Sciatic nerve (tissue), 2 donors: ENCODE results near the gene HSPA6. TPM values are rescaled to one million over a fixed set of nuclear protein-coding genes. Genes with fewer than 3 reads are reported as not detected.
"Not testable (repeated sequence)": the region's sequence is repeated elsewhere in the genome, so short reads cannot be mapped to it uniquely, and the experiment has no call there.

Source experiments
- ATAC-seq: fragments of 200-7000 bp; cut with Tn5 transposase; one replicate; pipeline ENCODE4 v1.9.1; 2020; ENCODE audit warnings: mild to moderate bottlenecking, moderate library complexity
- DNase-seq: peaks from one replicate; pipeline ENCODE4 v3.0.0-alpha.2; 2020; ENCODE audit warnings: low spot score
- intact Hi-C: fragments of 100-400 bp; cut with DNase I; formaldehyde crosslinking; loops from one replicate; pipeline ENCODE4 v1.14.2; 2022
- total RNA-seq: library from RNA; stranded (reverse); fragmentation: NEBNext Ultra II Directional; extraction: Animal tissue kit (Norgen Biotek cat#: 25700); gene quantifications from one replicate; pipeline ENCODE4 v1.2.1, GENCODE V29; 2021
- donor health status: DM: no; HTN: no; CAD: no.
- donor health status: DM: no; HTN: no; CAD: no.

The HSPA6 gene
- total RNA-seq, 1 donor from 2014 or later = 13.4 TPM

GRCh38 chr1:161530671-161531641, 6.6 kb downstream of the HSPA6 start:
- ATAC-seq (peak; percentile 91), DNase-seq (peak; percentile 91)
- intact Hi-C loops = not testable (repeated sequence)

GRCh38 chr1:161531986-161532643, 7.8 kb downstream of the HSPA6 start:
- no peak for DNase-seq
- intact Hi-C loops = no loop called here
- no peak for ATAC-seq

GRCh38 chr1:161532644-161533567, 8.6 kb downstream of the HSPA6 start:
- peak; percentile 44 for ATAC-seq
- DNase-seq, intact Hi-C loops: not testable (repeated sequence)

GRCh38 chr1:161537068-161537669, 12.8 kb downstream of the HSPA6 start:
- DNase-seq, ATAC-seq, intact Hi-C loops: not testable (repeated sequence)

GRCh38 chr1:161538925-161539479, 14.7 kb downstream of the HSPA6 start:
- DNase-seq, intact Hi-C loops, ATAC-seq: not testable (repeated sequence)

GRCh38 chr1:161539731-161540569, 15.6 kb downstream of the HSPA6 start:
- intact Hi-C loops = not testable (repeated sequence)
- DNase-seq = peak; percentile 88
- peak; percentile 77 for ATAC-seq

GRCh38 chr1:161540570-161540960, 16.2 kb downstream of the HSPA6 start:
- peak; percentile 46 for ATAC-seq
- DNase-seq, intact Hi-C loops: not testable (repeated sequence)

- intact Hi-C loops, DNase-seq, ATAC-seq: not testable (repeated sequence)
Observed at GRCh38 chr1:161542091-161542559, 17.8 kb downstream of the HSPA6 start.

- intact Hi-C loops, ATAC-seq: not testable (repeated sequence)
Observed at GRCh38 chr1:161543125-161543524, 18.8 kb downstream of the HSPA6 start.

GRCh38 chr1:161545005-161545731, 20.8 kb downstream of the HSPA6 start:
- intact Hi-C loops, DNase-seq, ATAC-seq: not testable (repeated sequence)

More at GRCh38 chr1:161543125-161543524, 18.8 kb downstream of the HSPA6 start:
- DNase-seq = not testable (repeated sequence)

GRCh38 chr1:161547995-161548741, 23.8 kb downstream of the HSPA6 start:
- intact Hi-C loops = not testable (repeated sequence)

GRCh38 chr1:161548749-161549406, 24.5 kb downstream of the HSPA6 start:
- intact Hi-C loops, DNase-seq: not testable (repeated sequence)
- ATAC-seq = peak; percentile 57

More at GRCh38 chr1:161547995-161548741, 23.8 kb downstream of the HSPA6 start:
- not testable (repeated sequence) for ATAC-seq, DNase-seq

GRCh38 chr1:161549652-161550051, 25.3 kb downstream of the HSPA6 start, which contains the start of gene FCGR3A:
TSS of gene FCGR3A (minus strand) at chr1:161549818. CDS start at chr1:161549736, 82 bp downstream.
- ATAC-seq = no peak
- intact Hi-C loops = no loop called here
- DNase-seq = no peak

- ATAC-seq, intact Hi-C loops, DNase-seq: not testable (repeated sequence)
Observed at GRCh38 chr1:161550942-161551341, 26.6 kb downstream of the HSPA6 start.

GRCh38 chr1:161553631-161554030, 29.3 kb downstream of the HSPA6 start:
- intact Hi-C loops, DNase-seq, ATAC-seq: not testable (repeated sequence)
